GM12874 (cell line): ENCODE data around the gene FETUB.

Experiments used
- TF ChIP-seq, protein P1 (sequence below): IDR thresholded peaks from 2 replicates; pipeline ENCODE4 v1.5.1; 2011; ENCODE audit warnings: low read depth, mild to moderate bottlenecking, control low read depth, low read length, moderate library complexity; ENCODE audit not compliant: insufficient read depth

FETUB gene

GRCh38 chr3:186598108-186598784 is 42.0 kb upstream of the FETUB start:
- TF ChIP-seq, protein P1, sequence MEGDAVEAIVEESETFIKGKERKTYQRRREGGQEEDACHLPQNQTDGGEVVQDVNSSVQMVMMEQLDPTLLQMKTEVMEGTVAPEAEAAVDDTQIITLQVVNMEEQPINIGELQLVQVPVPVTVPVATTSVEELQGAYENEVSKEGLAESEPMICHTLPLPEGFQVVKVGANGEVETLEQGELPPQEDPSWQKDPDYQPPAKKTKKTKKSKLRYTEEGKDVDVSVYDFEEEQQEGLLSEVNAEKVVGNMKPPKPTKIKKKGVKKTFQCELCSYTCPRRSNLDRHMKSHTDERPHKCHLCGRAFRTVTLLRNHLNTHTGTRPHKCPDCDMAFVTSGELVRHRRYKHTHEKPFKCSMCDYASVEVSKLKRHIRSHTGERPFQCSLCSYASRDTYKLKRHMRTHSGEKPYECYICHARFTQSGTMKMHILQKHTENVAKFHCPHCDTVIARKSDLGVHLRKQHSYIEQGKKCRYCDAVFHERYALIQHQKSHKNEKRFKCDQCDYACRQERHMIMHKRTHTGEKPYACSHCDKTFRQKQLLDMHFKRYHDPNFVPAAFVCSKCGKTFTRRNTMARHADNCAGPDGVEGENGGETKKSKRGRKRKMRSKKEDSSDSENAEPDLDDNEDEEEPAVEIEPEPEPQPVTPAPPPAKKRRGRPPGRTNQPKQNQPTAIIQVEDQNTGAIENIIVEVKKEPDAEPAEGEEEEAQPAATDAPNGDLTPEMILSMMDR = no peak

- TF ChIP-seq, protein P1 = no peak
Observed at GRCh38 chr3:186598794-186599141, 41.4 kb upstream of the FETUB start.

DNA sequence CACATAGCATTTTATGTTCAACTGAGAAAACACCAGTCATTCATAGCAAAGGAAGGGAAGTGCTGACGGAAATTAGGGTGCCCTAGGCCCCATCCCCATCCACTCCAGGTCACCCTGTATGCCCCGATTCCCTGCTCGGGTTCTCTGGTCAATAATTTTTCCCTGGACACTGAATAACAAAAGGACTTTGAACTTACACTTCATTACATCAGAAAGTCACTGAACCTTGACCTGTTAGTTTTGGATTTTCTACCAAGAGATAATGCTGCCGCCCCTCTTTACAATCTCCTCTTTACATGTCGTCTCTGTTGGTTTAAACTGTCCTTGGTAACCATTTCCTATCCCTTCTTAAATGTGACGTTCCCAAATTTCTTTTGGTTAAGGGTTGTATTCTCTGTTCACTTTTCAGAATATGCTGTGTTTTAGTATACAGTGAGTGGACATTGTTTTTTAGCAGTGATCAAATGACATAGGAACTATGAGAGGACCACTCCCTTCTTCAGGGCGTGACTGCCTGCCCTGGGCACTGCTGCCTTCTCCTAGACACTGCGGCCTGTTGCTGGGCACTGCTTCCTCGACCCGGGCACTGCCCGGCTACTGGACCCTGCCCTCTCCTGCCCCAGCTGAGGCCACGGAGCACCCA is 40.9 kb upstream of the FETUB start:
- TF ChIP-seq, protein P1 = no peak

GRCh38 chr3:186599785-186600166 is 40.4 kb upstream of the FETUB start:
- TF ChIP-seq, protein P1 = no peak

DNA sequence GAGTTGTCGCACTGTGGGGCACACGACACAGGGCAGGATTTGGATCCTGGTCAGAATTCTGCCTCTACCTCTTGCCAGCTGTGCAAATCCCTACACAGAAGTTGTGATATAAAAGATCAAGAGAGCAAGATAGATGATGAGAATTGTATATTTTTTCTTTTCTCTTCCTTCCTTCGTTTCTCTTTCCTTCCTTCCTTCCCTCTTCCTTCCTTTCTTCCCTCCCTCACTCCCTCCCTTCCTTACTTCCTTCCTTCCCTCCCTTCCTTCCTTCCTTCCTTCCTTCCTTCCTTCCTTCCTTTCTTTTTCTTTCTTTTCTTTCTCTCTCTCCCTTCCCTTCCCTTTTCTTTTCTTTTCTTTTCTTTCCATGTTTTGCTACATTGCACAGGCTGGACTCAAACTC is 39.3 kb upstream of the FETUB start:
- TF ChIP-seq, protein P1 = no peak

DNA sequence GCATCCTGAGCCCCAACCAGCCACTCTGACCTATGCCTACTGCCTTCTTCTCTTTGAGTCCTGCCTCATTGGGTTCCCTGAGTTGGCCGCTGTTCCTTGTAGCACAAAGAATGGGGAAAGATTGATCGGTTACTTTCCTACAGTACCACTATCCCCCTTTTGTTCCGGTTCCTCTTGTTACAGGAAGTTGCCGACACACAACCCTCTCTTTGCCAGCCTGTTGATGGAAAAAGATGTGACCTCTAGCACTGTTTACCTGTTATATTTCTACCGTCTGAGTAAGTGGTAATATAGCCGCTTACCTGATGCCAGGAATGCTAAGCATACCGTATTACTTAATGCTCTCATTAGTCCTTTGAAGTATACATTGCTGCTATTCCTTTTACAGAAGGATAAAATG is 37.0 kb upstream of the FETUB start:
- TF ChIP-seq, protein P1 = no peak

GRCh38 chr3:186605078-186605477 is 35.1 kb upstream of the FETUB start:
- TF ChIP-seq, protein P1 = no peak
